ENCODE measurements around the gene PRAME.

The PRAME gene

DNA sequence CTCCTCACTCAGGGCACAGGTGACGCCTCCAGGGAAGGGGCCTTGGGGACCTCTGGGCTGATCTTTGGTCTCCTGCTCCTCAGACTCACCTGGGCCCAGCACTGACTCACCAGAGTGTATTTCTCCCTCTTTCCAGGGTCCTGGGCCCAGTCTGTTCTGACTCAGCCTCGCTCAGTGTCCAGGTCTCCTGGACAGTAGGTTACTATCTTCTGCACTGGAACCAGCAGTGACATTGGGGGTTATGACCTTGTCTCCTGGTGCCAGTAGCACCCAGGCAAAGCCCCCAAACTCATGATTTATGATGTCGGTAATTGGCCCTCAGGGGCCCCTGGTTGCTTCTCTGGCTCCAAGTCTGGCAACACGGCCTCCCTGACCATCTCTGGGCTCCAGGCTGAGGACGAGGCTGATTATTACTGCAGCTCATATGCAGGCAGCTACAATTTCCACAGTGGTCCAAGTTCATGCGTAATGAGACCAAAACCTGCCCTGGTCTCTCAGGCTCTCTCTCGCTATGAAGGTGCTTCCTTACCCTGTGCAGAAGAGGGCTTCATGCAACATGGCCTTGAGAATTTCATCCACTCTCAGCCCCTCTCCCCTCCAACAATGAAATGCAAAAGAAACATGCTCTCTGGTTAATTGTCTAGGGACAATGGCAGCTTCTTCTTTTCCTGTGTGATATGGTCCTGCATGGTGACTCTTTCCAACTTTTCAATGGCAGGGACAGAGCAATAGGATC lies 21.0 kb upstream of the PRAME start:
- no peak for FAIRE-seq

DNA sequence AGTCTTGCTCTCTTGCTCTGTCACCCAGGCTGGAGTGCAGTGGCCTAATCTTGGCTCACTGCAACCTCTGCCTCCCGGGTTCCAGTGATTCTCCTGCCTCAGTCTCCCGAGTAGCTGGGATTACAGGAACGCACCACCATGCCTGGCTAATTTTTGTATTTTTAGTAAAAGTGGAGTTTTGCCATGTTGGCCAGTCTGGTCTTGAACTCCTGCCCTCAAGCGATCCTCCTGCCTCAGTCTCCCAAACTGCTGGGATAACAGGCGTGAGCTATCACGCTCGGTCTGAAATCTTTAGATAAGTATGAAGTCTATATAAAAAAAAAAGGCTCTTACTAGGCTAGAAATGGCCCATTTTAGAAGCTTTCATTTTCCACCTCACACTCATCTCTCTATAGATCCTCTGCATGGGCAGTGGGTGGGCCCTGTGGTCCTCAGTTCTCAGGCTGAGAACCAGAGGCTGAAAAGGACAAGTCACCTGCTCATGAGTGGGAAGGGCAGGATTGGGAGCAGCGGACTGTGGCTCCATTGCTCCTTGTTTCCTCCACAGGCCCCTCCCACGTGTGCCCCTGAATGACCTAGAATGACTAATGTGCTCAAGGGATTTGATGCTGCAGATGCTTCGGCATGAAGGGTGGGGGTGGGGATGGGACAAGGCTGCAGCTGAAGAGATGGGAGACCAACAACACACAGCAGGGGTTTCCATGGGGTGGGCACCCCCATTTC lies 19.8 kb upstream of the PRAME start:
- FAIRE-seq = no peak

DNA sequence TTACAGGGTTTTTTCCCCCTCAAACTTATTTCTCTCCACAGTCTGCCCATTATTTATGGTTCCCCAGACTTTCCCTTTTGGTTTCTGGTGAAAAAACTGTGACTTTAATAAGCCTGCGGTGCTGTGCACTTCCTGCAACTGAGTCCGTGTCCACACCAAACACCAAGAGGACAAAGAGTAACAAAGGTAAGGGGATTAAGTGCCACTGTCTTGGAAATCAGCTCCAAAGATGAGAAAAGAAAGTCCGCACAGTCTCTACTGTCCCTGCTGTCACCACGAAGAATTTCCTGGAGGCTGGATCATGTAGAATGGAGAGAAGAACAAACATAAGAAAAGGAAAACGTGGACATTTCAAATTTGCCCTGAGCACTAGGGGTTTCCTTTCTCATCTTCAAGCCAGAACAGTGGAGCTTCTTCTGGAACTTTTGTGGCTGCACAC lies 17.9 kb upstream of the PRAME start:
- no peak for FAIRE-seq

DNA sequence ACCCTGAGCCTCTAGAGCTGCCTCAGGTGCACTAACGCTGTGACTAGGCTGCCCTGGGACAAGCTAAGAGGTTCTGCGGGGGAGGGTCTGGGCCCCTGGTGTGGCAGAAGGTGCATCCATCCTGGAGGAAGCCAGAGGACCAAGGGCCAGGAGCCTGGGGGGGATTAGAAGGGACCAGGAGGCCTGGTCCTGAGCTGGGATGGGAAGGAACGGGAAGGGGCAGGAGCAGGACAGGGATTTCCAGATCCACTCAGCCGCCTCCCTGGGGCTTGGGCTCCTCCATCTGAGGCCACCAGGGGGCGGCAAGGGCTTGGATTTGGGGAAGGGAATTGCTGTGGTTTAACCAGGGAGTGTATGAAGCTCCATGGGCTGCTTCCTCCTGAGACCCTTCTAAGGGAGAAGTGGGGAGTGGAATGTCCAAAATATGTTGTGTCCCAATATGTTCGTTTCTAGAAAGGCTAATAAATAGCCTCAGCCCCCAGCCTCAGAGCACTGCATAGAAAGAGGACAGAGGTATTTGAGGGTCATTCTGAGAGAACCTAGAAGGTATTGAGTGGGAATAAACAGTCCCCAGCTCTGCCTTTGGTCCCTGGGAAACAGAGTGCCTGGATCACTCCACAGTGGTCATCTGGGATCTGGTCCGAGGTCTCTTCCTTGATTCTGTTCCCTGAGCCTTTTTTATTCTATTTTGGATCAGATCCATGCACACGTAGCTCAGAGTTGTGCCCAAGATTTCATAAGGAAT lies 17.4 kb upstream of the PRAME start:
- FAIRE-seq = no peak

DNA sequence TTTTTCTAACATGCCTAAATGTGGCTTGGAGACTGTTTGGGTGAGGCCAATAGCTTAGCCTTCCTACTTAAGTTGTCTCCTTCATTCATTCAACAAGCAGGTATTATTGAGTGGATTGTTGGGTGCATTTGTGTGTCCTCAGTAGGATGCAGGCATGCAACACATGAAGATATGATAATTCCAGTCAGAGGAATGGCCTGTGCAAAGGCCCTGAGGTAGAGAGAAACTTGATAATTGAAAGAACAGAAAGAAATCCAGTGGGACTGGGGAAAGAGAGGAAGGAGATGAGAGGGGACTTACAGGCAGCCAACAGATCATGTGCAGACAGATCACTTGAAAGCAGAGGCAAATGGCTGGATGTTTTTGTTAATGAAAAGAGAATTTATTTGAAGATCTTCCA lies 15.3 kb upstream of the PRAME start:
- no peak for FAIRE-seq

DNA sequence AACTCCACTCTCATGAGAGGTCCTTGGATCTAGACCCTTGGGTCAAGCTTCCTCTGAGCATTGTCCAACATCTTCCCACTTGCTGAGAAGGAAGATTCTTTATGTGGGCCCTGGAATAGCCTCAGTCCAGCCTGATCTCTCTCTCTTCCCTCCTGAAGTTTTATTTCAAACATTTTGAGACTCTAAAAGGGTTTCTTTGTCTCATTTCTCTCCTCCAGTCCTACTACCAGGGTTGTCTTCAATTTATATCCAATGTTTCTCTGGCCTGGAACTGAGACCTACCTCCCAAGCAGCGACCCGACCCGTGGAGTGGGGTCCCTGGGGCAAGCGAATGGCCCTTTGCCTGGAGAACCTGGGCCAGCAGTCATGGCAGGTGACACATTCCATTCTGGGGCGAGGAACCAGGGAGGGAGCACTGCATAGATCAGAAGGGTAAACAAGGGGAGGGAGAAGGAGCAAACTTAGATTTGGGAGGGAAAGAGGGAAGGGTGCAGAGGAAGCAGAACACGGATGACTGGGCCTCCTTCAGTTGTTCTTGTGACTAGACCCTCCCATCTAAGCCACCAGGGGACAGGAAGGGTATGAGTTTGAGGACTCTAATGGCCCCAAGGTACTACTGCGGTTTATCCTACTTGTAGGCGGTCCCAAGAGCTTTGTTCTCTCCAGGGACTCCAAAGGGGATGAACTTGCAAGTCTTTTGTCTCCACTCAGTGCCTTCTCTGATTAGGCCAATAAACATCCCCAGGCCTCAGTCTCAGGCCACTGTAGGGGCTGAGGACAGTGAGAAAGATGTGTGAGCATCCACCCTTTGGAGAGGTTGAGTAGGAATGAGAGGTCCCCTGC lies 14.2 kb upstream of the PRAME start:
- FAIRE-seq = no peak

DNA sequence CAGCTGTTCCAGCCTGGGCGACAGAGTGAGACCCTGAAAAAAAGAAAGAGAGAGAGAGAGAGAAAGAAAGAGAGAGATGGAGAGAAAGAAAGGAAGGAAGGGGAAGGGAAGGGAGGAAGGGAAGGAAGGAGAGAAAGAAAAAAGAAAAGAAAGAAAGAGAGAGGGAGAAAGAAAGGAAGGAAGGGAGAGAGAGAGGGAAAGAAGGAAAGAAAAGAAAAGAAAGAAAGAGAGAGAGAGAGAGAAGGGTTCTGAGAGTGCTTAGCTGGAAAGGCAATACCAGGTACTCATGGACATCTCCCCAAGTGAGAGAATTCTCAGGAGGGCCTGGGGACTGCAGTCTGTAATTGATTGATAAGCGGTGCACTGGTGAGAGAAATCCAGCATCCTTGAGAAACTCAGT lies 12.8 kb upstream of the PRAME start:
- no peak for FAIRE-seq

DNA sequence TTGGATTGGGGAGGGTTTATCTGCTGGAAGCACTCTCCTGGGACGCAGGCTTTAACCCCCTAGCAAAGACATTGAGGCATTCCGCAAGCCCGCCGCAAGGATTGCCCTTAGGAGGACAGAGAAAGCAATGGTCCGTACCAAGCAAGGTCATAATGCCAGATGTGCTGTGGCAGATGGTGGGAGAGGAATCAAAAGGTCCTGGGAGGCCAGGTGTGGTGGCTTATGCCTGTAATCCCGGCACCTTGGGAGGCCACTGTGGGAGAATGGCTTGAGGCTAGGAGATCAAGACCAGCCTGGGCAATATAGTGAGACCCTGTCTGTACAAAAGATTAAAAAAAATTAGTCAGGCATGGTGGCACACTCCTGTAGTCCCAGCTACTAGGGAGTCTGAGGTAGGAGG lies 12.4 kb upstream of the PRAME start:
- no peak for FAIRE-seq

DNA sequence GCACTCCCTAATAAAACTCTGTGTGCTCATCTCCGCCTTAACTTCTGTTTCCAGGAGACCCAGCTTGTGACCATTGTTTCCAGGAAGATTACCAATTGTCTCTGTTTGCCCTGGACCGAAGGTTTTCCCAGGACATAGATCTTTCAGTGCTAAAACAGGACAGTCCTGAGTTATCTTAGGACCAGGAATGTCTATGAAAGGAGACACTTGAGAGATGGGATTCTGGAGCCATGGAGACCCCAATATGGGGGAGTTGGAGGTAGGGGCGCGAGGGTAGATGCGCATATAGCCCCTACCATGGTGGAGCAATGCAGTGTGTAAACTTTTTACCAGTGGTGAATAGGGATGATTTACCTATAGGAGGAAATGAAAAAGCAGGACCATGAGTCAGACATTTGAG lies 10.2 kb upstream of the PRAME start:
- FAIRE-seq = no peak

DNA sequence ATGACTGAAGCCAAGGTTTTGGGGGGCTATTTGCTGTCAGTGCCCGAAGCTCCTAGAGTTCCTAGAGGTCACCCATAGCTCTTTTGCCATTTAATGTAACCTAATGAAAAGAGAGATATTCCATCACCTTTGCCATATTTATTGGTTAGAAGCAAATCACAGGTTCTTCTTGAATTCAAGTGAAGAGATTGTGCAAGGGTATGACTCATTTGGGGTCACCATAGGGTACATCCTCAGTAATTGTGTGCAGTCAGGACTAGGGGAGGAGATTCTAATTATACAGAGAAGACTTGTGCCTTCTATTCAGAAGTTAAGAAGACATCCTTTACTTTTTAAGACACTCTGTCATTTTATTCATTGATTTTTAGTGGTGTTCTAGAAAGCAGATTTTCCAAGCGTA lies 6.9 kb upstream of the PRAME start:
- no peak for FAIRE-seq

DNA sequence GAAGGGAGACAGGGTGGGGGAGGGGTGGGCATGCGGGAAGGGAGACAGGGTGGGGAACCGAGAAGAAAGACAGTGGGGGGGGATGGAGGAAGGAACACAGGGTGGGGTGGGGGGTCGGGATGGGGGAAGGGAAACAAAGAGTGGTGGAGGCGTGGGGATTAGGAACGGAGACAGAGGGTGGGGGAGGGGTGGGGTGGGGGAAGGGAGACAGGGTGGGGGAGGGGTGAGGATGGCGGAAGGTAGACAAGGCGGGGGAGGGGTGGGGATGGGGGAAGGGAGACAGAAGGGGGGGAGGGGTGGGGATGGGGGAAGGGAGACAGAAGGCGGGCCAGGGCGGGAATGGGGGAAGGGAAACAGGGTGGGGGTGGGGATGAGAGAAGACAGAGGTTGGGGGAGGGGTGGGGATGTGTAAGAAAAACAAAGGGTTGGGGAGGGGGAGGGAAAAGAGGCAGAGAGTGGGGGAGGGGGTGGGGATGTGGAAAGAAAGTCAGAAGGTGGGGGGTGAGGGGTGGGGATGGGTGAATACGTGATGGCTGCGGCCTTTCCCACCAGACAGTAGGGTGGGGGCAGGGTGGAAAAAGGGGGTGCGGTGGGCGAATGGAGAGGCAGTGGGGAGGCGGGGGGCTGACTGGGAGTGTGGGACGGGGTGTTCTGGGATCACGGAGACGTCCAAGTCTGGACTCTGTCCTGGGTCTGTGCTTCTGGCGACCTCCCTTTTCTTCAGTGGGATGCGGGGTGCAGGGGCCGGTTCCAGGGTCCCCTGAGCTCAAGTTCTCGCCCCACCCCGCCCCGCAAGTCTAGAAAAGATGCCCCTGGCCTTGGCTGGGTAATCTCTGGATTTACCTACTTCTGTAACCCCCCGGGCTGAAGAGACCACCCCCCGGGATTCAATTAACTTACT lies 744 bp downstream of the PRAME start:
- FAIRE-seq = no peak

DNA sequence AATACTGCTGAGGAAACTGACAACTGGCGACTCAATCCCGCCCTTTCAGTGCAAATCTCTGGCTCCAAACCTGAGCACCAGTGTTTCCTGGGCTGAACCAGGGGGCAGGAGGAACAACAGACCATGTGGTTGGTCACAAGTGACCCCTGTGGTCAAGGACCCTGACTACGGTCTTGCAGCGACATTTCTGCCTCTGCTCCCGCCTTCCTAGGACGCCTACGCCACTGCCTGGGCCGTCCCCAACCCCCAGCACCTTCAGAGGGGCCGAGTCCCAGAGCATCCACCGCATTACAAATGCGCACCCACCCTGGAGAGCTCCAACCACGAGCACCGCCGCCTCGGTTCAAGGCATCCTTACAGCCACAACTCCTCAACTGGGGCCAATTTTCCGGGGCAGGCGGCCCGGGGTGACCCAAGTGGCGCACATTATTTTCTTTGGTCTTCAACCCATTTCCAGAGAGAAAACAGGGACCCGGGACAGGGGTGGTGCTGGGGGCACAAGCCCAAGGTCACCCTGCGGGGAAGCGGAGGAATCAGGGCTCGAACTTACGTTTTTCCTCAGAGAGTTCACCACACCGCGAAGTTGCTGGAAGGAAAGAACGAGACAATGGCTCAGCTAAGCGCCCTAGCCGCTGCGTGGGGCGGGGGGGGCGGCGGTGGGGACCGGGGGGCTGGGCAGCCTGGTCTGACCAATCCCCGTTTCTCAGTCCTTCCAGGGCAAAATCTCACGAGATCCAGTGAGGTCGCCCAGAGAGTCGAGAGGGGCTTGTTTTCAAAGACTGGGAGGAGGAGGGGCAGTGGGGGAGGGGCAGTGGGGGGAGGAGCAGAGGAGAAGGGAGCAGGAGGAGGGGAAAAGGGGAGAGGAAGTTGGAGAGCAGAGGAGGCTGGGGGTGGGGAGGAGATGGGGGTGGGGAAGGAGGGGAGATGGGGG lies 1.8 kb downstream of the PRAME start:
- no peak for FAIRE-seq

DNA sequence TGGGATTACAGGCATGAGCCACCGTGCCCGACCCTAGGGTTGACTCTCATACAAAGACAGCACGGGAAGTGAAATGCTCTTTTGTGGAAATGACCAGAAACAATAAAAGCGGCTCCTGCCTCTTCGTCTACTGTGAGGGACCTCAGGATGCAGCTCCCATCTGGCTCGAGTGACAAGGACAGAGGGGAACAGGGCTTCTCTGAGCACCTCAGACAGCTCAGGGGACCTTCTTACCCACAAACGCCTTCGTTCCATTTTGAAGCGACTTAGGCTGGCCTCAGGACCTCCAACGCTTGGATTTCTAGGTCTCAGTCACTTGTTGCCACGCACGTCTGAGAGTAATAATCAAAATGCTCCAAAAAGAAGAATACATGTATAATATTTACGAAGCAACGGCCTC lies 2.5 kb downstream of the PRAME start:
- no peak for FAIRE-seq

DNA sequence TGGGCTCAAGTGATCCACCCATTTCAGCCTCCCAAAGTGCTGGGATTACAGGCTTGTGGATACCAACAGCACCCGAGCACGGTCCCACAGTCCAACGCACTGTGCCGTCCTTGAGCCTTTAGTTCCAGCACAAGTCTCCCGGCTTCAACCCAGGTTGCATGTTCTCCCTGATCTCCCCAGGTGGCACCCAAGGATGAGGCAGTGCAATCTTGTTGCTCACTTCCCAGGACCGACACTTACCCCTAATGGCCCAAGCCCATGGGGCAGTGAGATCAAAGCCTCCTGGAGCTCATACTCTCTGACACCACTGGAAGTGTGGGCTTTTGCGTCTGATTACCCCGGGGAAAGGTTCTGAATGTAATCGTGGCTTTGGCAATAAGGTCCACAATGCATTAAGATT lies 3.5 kb downstream of the PRAME start:
- no peak for FAIRE-seq

DNA sequence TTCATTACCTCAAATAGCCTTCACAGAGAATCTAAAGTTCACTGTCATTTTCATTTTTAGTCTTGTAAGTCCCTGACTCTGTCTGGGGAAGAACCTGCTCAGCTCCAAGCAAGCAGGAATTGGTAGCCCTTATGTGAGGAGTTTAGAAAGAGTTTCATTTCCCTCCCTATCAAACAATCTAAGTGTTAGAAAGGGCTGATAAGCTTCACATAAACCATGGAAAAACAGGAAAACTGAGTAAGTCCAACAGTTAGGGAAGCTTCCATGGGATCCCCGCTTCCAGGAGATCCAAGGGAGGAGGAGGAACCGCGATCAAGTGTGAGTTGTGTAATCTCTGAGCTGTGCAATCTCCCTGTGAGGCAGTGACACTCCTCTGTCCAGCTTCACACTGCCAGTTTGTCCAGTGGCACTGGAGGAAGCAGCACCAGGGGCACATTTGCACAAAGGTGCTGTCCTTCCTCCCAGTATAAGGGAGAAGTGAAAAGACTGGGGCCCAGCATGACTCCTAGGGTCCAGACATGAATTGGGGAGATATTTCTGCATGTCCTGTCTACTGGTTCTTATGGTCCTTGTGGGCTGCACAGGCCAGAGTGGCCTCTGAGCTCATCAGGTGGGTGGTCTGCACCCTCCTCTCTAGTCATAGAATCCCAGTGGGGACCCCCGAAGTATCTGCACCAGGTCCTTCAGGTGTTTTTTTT lies 4.3 kb downstream of the PRAME start:
- FAIRE-seq = no peak

DNA sequence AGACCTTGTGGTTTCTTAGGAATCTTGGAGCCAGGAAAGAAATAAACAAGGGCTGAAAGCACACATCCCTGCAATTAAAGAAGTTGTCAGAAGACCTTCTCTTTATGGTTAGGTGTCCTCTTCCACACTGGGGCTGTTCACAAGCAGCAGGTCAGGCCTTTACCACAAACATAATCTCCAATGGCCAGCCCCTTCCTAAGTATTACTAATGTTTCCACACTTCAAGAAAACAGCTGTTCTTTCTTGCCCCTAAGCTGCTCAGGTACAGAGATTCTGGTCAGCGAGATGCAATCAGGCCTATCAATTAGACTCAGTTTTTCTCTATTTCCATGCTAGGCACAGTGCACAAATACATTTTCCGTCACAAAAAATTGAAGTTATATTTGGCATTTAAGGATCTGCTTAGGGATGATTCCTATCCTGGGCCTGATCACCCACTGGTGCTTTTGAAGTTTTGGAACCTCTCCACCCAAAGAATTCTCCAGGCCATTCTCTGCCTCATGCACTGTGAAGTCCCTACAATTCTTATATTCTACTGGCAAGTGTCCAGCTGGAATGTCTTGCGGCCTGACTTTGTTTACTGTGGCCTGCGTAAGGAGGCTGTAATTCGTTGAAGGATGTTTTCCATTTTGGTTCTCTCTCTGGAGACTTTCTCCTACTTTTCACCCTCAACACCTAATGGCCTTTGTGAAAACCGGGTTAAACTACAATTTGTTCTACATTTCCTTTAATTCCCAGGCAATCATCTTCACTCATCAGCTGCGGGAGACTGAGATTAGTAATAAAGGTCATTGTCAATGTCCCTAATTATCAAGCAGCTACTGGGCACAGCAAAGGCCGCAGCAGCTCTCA lies 5.1 kb downstream of the PRAME start:
- no peak for FAIRE-seq

DNA sequence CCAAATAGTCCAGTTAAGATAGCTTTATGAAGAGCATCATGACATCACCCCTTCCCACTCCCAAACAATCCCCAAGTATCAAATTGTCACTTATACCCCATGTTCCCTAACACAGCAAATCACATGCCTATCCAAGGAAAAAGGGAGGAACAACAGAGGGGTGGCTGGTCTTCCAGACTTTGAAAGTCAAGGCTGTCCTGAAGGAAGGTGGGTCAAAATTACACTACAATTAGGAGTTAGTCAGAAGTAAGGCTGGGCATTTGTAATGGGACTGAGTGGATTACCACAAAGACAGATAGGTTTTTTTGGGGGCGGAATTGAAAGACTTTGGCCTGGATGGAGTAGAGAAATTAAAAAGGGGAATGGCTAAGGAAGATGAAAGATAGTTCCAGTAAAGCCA lies 5.9 kb downstream of the PRAME start:
- no peak for FAIRE-seq

DNA sequence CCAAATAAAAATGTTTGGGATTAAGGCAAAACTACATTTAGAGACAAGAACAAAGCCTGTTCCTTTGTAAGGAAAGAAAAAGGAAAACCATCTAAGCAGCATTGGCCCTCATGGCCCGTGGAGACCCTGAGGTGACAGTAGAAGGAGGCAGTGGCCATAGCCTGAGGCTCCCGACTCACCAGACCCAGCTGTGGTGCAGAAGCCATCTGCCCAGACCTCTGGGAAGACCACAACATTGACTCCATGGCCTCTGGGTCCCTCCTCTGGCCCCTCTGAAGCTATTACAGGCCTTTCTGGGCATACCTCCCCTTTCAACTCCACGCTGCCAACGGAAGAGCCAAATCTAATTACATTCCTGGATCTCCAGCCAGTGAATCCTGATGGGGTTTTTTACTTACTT lies 6.4 kb downstream of the PRAME start:
- FAIRE-seq = no peak

DNA sequence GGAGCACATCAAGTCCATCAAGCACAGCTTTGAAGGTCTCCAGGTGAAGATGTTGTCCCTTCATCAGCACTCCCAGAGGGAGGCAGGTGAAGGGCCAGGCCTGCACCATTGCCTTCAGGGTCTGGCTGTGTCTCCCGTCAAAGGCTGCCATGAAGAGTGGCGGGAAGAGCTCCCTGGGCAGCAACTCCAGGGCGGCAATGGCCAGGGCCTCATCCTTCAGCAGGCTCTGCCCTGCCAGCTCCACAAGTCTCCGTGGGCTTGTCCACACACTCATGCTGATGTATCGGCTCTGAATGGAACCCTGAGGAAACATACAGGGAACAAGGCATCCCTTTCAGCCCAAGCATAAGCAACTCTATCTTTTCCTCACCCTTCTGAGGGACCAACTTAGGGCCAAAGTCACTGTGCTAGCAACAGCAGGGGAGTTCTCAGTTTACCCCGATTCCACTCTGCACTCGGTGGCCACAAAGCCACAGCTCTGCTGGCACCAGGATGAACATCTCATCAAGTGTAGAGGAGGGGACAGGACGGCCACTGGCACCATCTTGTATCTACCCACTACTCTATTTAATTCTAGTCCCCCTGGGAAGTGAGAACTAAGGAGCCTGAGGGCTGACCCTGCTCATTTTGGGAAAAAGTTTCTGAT lies 8.2 kb downstream of the PRAME start:
- no peak for FAIRE-seq

Measured in TTC549 (cell line).